ENCODE data around the gene ITIH1.

DNA sequence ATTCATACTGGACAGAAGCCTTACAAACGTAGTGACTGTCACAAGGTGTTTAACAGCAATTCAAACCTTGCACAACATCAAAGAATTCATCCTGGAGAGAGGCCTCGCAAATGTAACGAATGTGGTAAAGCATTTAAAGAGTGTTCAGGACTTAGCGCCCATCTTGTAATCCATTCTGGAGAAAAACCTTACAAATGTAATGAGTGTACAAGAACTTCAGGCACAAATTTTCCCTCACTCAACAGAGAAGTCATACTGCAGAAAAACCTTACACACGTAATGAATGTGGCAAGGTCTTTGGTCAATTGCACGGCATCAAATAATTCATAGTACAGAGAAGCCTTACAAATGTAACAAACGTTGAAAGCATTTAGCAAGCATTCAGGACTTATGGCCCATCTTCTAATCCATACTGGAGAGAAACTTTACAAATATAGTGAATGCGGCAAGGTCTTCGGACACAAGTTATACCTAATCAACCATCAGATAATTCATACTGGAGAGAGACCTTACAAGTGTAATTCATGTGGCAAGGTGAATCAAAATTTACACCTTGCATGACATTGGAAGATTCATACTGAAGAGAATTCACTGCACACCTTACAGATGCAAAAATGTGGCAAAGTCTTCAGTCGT is 44.0 kb upstream of the ITIH1 start:
- TF ChIP-seq, protein P1, sequence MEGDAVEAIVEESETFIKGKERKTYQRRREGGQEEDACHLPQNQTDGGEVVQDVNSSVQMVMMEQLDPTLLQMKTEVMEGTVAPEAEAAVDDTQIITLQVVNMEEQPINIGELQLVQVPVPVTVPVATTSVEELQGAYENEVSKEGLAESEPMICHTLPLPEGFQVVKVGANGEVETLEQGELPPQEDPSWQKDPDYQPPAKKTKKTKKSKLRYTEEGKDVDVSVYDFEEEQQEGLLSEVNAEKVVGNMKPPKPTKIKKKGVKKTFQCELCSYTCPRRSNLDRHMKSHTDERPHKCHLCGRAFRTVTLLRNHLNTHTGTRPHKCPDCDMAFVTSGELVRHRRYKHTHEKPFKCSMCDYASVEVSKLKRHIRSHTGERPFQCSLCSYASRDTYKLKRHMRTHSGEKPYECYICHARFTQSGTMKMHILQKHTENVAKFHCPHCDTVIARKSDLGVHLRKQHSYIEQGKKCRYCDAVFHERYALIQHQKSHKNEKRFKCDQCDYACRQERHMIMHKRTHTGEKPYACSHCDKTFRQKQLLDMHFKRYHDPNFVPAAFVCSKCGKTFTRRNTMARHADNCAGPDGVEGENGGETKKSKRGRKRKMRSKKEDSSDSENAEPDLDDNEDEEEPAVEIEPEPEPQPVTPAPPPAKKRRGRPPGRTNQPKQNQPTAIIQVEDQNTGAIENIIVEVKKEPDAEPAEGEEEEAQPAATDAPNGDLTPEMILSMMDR (IDR thresholded peaks at IDR 0.05) = no peak
- no peak for TF ChIP-seq POLR2A (IDR thresholded peaks at IDR 0.05)

Data from right lobe of liver (tissue), 4 donors.